ENCODE results near the gene NLRP3. TPM values are rescaled to one million over a fixed set of nuclear protein-coding genes. Genes with fewer than 3 reads are reported as not detected.

NLRP3 gene
- total and polyA plus RNA-seq, 8 donors: 0.09 to 3.8 (median 0.52) TPM

DNA sequence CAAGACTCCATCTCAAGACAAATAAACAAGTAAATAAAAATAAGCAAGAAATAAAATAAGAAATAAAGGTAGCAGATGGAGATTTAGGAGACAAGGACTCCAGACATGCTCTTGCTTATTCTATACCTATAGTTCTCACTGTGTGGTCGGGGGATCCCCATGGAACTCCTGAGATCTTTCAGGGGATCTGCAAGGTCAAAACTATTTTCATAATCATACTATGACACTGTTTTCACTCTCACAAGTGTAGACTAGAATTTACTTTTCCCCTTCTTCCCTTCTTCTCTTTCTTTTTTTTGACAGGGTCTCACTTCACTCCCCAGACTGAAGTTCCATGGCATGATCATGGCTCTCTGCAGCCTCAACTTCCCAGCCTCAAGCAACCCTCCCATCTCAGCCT, 29.8 kb upstream of the NLRP3 start:
- 65 to 76% methylated on average over 1 of the region's 1 CpG for WGBS, 2 donors
- Histone ChIP-seq H3K27ac (no peak overlapping the region), H3K4me1 (no peaks in the 10 kb centered on the region), H3K9me3 (no peaks in the 10 kb centered on the region), H3K4me3 (no peak overlapping the region), H3K27me3 (peaks cover 0 to 4% (median 0%) of the 10 kb centered on the region in 4 donors), H3K36me3 (no peaks in the 10 kb centered on the region)
- DNase-seq (no peak), ATAC-seq (no peak), FAIRE-seq (no peak)
- TF ChIP-seq, protein P1, sequence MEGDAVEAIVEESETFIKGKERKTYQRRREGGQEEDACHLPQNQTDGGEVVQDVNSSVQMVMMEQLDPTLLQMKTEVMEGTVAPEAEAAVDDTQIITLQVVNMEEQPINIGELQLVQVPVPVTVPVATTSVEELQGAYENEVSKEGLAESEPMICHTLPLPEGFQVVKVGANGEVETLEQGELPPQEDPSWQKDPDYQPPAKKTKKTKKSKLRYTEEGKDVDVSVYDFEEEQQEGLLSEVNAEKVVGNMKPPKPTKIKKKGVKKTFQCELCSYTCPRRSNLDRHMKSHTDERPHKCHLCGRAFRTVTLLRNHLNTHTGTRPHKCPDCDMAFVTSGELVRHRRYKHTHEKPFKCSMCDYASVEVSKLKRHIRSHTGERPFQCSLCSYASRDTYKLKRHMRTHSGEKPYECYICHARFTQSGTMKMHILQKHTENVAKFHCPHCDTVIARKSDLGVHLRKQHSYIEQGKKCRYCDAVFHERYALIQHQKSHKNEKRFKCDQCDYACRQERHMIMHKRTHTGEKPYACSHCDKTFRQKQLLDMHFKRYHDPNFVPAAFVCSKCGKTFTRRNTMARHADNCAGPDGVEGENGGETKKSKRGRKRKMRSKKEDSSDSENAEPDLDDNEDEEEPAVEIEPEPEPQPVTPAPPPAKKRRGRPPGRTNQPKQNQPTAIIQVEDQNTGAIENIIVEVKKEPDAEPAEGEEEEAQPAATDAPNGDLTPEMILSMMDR (IDR thresholded peaks at IDR 0.05): no peak
- intact Hi-C loops (cut with DNase I): no loop called here

DNA sequence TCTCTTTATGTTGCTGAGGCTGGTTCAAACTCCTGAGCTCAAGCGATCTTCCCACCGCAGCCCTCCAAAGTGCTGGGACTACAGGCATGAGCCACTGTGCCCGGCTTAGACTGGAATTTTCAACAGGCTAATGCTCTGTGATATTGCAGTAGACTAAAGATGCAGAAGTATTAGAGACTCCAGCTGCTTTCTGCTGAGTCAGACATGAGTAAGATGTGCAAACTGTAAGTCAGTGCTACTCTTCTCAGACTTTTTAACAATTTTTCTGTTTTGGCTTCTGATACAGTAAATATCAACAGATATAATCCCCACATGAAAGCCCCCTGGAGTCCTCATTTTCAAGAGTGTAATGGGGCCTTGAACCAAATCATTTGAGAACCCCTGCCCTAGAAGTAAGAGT, 29.3 kb upstream of the NLRP3 start:
- Histone ChIP-seq H3K4me1 (no peaks in the 10 kb centered on the region), H3K36me3 (no peaks in the 10 kb centered on the region), H3K27ac (no peak overlapping the region), H3K9me3 (no peaks in the 10 kb centered on the region), H3K4me3 (no peak overlapping the region), H3K27me3 (peaks cover 0 to 4% (median 0%) of the 10 kb centered on the region in 4 donors)
- TF ChIP-seq, protein P1 (IDR thresholded peaks at IDR 0.05): no peak
- no peak for FAIRE-seq
- WGBS, 2 donors: 77 to 78% methylated on average over 3 of the region's 3 CpGs
- no peak for DNase-seq
- intact Hi-C loops (cut with DNase I): no loop called here
- ATAC-seq: no peak

DNA sequence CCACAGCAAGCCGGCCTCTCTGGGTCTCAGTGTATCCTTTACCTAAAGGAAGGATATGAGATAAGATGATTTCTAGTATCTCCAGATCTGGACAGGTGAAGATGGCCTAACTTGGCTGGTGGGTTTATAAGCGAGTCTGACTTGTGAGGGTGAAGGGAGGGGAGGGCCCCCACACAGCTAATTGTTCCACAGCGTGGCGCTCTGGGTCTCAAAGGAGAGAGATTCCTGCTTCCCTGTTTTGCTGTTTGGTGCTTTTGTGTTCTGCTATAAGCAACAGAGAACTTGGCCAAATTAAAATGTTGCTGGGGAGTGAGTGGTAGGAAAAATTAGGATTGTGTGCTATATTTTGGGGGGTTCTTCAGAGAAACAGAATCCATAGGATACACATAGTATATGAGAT, 28.9 kb upstream of the NLRP3 start:
- intact Hi-C loops (cut with DNase I): no loop called here
- TF ChIP-seq, protein P1 (IDR thresholded peaks at IDR 0.05): no peak
- Histone ChIP-seq H3K4me3 (no peak overlapping the region), H3K9me3 (no peaks in the 10 kb centered on the region), H3K36me3 (no peaks in the 10 kb centered on the region), H3K27ac (no peak overlapping the region), H3K27me3 (peaks cover 0 to 4% (median 0%) of the 10 kb centered on the region in 4 donors), H3K4me1 (no peaks in the 10 kb centered on the region)
- FAIRE-seq: no peak
- 65 to 74% methylated on average over 4 of the region's 4 CpGs for WGBS, 2 donors
- DNase-seq: no peak
- ATAC-seq: no peak

DNA sequence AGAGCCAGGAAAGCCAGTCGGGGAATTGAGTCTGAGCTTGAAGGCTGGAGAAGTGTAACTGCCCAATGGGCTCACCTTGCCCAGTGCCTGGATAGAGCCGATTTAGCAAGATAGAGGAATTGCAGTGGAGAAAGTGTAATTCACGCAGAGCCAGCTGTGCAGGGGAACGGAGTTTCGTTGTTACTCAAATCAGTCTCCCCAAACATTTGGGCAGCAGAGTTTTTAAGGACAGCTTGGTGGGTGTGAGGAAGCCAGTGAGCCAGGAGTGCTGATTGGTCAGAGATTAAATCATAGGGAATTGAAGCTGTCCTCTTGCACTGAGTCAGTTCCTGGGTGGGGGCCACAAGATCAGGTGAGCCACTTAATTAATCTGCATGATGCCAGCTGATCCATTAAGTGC, 28.4 kb upstream of the NLRP3 start:
- Histone ChIP-seq H3K36me3 (no peaks in the 10 kb centered on the region), H3K9me3 (no peaks in the 10 kb centered on the region), H3K27ac (no peak overlapping the region), H3K4me3 (no peak overlapping the region), H3K4me1 (no peaks in the 10 kb centered on the region), H3K27me3 (peaks cover 0 to 4% (median 0%) of the 10 kb centered on the region in 4 donors)
- 42 to 55% methylated on average over 5 of the region's 5 CpGs for WGBS, 2 donors
- DNase-seq: no peak
- intact Hi-C loops (cut with DNase I): no loop called here
- no peak for FAIRE-seq
- no peak for ATAC-seq
- TF ChIP-seq, protein P1 (IDR thresholded peaks at IDR 0.05): no peak

DNA sequence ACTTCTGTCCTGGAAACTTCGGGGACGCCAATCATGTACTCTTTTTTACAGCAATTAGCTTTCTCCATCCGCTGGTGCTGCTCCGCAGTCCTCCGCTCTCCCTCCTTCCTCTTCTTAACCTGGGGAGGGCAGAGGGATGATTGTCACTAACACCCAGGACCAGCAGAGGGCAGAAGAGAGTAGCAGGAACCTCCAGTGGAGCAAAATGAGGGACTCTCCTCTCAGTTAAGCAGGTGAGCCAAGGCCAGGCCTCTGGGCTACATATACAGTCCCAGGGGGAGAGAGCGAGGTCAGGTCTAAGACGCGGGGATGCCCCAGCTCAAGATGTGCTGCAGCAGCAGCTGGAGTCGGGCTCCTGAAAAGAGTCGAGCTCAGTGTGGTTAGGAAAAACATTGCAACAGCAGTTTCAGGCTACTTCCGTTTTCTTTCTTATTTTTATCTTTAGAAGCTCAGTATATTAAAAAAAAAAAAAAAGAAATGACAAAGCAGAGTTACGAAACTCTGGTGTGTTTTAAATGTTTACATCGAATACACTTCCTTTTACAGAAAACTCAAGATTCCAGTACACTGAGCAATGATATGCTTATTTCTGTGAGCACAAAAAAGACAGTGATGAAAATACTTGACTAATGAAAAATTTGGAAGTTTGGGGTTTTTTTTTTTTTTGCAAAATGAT, 25.7 kb upstream of the NLRP3 start:
- Histone ChIP-seq H3K27ac (peak overlapping the region in 1 of 4 donors; percentile 47), H3K4me1 (no peaks in the 10 kb centered on the region), H3K27me3 (peaks cover 0 to 4% (median 0%) of the 10 kb centered on the region in 4 donors), H3K9me3 (no peaks in the 10 kb centered on the region), H3K4me3 (no peak overlapping the region), H3K36me3 (no peaks in the 10 kb centered on the region)
- intact Hi-C loops (cut with DNase I): no loop called here
- TF ChIP-seq, protein P1 (IDR thresholded peaks at IDR 0.05): peak; percentile 66 to 92 (median 81)
- DNase-seq: peak; percentile 59 to 81 (median 74)
- 5 to 6% methylated on average over 13 of the region's 13 CpGs for WGBS, 2 donors
- FAIRE-seq: no peak
- ATAC-seq: peak; percentile 97 to 100 (median 98)

Data from pancreas (tissue), 10 donors.